Naive thymus-derived CD4-positive, alpha-beta T cell (primary cell): Measurements from ENCODE around the gene FRMD4B. TPM values are rescaled to one million over a fixed set of nuclear protein-coding genes. Genes with fewer than 3 reads are reported as not detected.

Experiments used
- ATAC-seq: fragments of 150-1000 bp; cut with Tn5 transposase; 2 replicates; pipeline ENCODE4 v1.10.0; 2021; ENCODE audit warnings: mild to moderate bottlenecking, moderate library complexity
- CTCF ChIA-PET: fragments of 350-600 bp; sonication (Branson Sonifier 250); formaldehyde crosslinking; loops from one replicate; lab custom pipeline; 2021; ENCODE audit warnings: antibody characterized with exemption; lab: Charles Lee
- POLR2A ChIA-PET: fragments of 350-600 bp; sonication (Branson Sonifier 250); formaldehyde crosslinking; loops from one replicate; lab custom pipeline; 2021; ENCODE audit warnings: antibody characterized with exemption, inconsistent platforms; lab: Charles Lee
- DNase-seq, 9 donors: peaks; one replicate each; pipeline versions ENCODE4 v3.0.0 to v3.0.0-alpha.2; 2020 to 2022; ENCODE audit warnings: mixed read lengths in 1 of 9
- H3K27ac ChIP-seq: one replicate; pipeline ENCODE4 v1.7.0; 2013; ENCODE audit warnings: mild to moderate bottlenecking, low read depth, low read length, moderate library complexity
- H3K27me3 ChIP-seq, 2 donors: one replicate each; pipeline ENCODE4 v1.7.0; 2013; ENCODE audit warnings: low read length in 2 of 2, mild to moderate bottlenecking in 2 of 2, moderate library complexity in 2 of 2; ENCODE audit not compliant: control insufficient read depth in 2 of 2, insufficient read depth in 2 of 2
- H3K36me3 ChIP-seq, 3 experiments: 1 replicate in 2 of 3; 2 replicates in 1 of 3; pipeline ENCODE4 v1.7.0; 2013; ENCODE audit warnings: low read length in 3 of 3, mild to moderate bottlenecking in 3 of 3, moderate library complexity in 1 of 3; ENCODE audit not compliant: insufficient read depth in 3 of 3, control insufficient read depth in 2 of 3
- H3K4me1 ChIP-seq, 2 donors: one replicate each; pipeline ENCODE4 v1.7.0; 2013; ENCODE audit warnings: low read length in 2 of 2, mild to moderate bottlenecking in 2 of 2, moderate library complexity in 1 of 2; ENCODE audit not compliant: control insufficient read depth in 2 of 2, insufficient read depth in 2 of 2
- H3K4me3 ChIP-seq: 2 replicates; pipeline ENCODE4 v1.7.0; 2013; ENCODE audit warnings: mild to moderate bottlenecking, low read length
- H3K9me3 ChIP-seq, 3 experiments: 1 replicate in 2 of 3; 2 replicates in 1 of 3; pipeline ENCODE4 v1.7.0; 2013; ENCODE audit warnings: low read length in 3 of 3; ENCODE audit not compliant: control insufficient read depth in 2 of 3
- H3K27ac Mint-ChIP-seq, 9 donors: one replicate each; pipeline ENCODE4 v1.8.0; 2020 to 2022; ENCODE audit warnings: mixed read lengths in 9 of 9, mild to moderate bottlenecking in 8 of 9, moderate library complexity in 5 of 9, inconsistent platforms in 2 of 9
- H3K27me3 Mint-ChIP-seq, 5 donors: one replicate each; pipeline ENCODE4 v1.8.0; 2021 to 2022; ENCODE audit warnings: mixed read lengths in 5 of 5, mild to moderate bottlenecking in 1 of 5
- H3K36me3 Mint-ChIP-seq, 5 donors: one replicate each; pipeline ENCODE4 v1.8.0; 2020 to 2022; ENCODE audit warnings: mixed read lengths in 5 of 5, mild to moderate bottlenecking in 3 of 5, inconsistent platforms in 1 of 5
- H3K4me1 Mint-ChIP-seq, 7 donors: one replicate each; pipeline ENCODE4 v1.8.0; 2020 to 2022; ENCODE audit warnings: mixed read lengths in 7 of 7, mild to moderate bottlenecking in 3 of 7, inconsistent platforms in 1 of 7
- H3K4me3 Mint-ChIP-seq, 10 donors: one replicate each; pipeline ENCODE4 v1.8.0; 2020 to 2022; ENCODE audit warnings: mild to moderate bottlenecking in 10 of 10, mixed read lengths in 10 of 10, moderate library complexity in 6 of 10, inconsistent platforms in 2 of 10
- H3K9me3 Mint-ChIP-seq, 11 donors: one replicate each; pipeline ENCODE4 v1.8.0; 2020 to 2022; ENCODE audit warnings: mixed read lengths in 11 of 11, mild to moderate bottlenecking in 4 of 11, inconsistent platforms in 1 of 11, moderate library complexity in 1 of 11
- intact Hi-C, 2 donors: fragments of 100-400 bp; cut with micrococcal nuclease; formaldehyde crosslinking; loops; one replicate each; pipeline ENCODE4 v1.15.1; 2023
- polyA plus RNA-seq, 2 donors: library from polyadenylated mRNA; unstranded; fragments of 300-500 nt; fragmentation: Illumina TruSeq; gene quantifications; one replicate each; pipeline ENCODE4 v1.2.3, GENCODE V29; 2021
- total RNA-seq, 6 experiments: library from RNA in 5 of 6; stranded (reverse) in 5 of 6; gene quantifications; 1 replicate in 5 of 6; 2 replicates in 1 of 6; pipeline ENCODE4 v1.2.3 and lab custom pipeline; 2021 to 2026

Gene FRMD4B
- total and polyA plus RNA-seq, 7 experiments from 2014 or later = 0.59 to 32.2 (median 5.6) TPM; not detected in 1

GRCh38 chr3:69200384-69201068 lies 185.4 kb downstream of the FRMD4B start:
- Histone ChIP-seq H3K36me3 (no peaks in the 10 kb centered on the region), H3K9me3 (no peaks in the 10 kb centered on the region), H3K4me1 (peaks cover 14 to 22% of the 10 kb centered on the region in 2 donors), H3K4me3 (peak overlapping the region; percentile 70), H3K27ac (no peak overlapping the region), H3K27me3 (no peaks in the 10 kb centered on the region)
- ChIA-PET CTCF (interaction anchor here (1.3 to 2.2 kb wide), 3 partner anchors 39 to 106 kb away, joined by 4 to 10 read pairs (median 5); partner anchors contain the start of gene LMOD3), POLR2A (interaction anchor here (1.3 kb wide), 2 partner anchors 16 to 119 kb away, joined by 3 read pairs; no protein-coding TSS in a partner anchor)
- Mint-ChIP-seq H3K9me3 (no peaks in the 10 kb centered on the region), H3K27ac (peak overlapping the region; percentile 7 to 93 (median 86)), H3K36me3 (peaks cover 0 to 27% (median under 1%) of the 10 kb centered on the region in 5 donors), H3K4me3 (peak overlapping the region; percentile 70 to 91 (median 86)), H3K27me3 (no peaks in the 10 kb centered on the region), H3K4me1 (peaks cover 13 to 71% (median 43%) of the 10 kb centered on the region in 7 donors)
- DNase-seq (peak in 2 of 9 donors; percentile 6 to 51), ATAC-seq (no peak)
- intact Hi-C loops = no loop called here

GRCh38 chr3:69199942-69200341 lies 185.9 kb downstream of the FRMD4B start:
- POLR2A ChIA-PET = interaction anchor here (0.6 to 1.3 kb wide), 3 partner anchors 17 to 119 kb away, joined by 3 read pairs; no protein-coding TSS in a partner anchor
- H3K9me3 ChIP-seq = no peaks in the 10 kb centered on the region
- no peaks in the 10 kb centered on the region for H3K27me3 Mint-ChIP-seq
- peaks cover 14 to 22% of the 10 kb centered on the region in 2 donors for H3K4me1 ChIP-seq
- peak overlapping the region; percentile 74 to 91 (median 88) for H3K4me3 Mint-ChIP-seq
- CTCF ChIA-PET = interaction anchor here (1.3 to 2.2 kb wide), 3 partner anchors 38 to 106 kb away, joined by 4 to 10 read pairs (median 5); partner anchors contain the start of gene LMOD3
- H3K4me3 ChIP-seq = peak overlapping the region; percentile 70
- no peaks in the 10 kb centered on the region for H3K27me3 ChIP-seq
- no peaks in the 10 kb centered on the region for H3K9me3 Mint-ChIP-seq
- ATAC-seq (no peak), DNase-seq (peak in 3 of 9 donors; percentile 3 to 13 (median 4))
- peak overlapping the region; percentile 62 for H3K27ac ChIP-seq
- H3K36me3 ChIP-seq = no peaks in the 10 kb centered on the region
- H3K27ac Mint-ChIP-seq = peak overlapping the region; percentile 78 to 93 (median 90)
- peaks cover 0 to 31% (median 4%) of the 10 kb centered on the region in 5 donors for H3K36me3 Mint-ChIP-seq
- H3K4me1 Mint-ChIP-seq = peaks cover 13 to 67% (median 43%) of the 10 kb centered on the region in 7 donors
- intact Hi-C loops = loop anchor here (1.0 to 5.0 kb wide), 10 partner anchors 12 to 147 kb away; partner anchors contain the start of gene TMF1 (in 1 of the 2)

- no peak overlapping the region for H3K27ac ChIP-seq
- H3K4me1 Mint-ChIP-seq = peaks cover 13 to 59% (median 43%) of the 10 kb centered on the region in 7 donors
These were observed 187.9 kb downstream of the FRMD4B start for GRCh38 chr3:69197922-69198530.

GRCh38 chr3:69197455-69197854 lies 188.4 kb downstream of the FRMD4B start:
- H3K4me3 ChIP-seq = no peak overlapping the region
- no peaks in the 10 kb centered on the region for H3K36me3 ChIP-seq
- ATAC-seq = no peak
- H3K27ac ChIP-seq = no peak overlapping the region
- ChIA-PET POLR2A (no interaction called here), CTCF (interaction anchor here (0.6 kb wide), 1 partner anchor 10 kb away, joined by 3 read pairs; no protein-coding TSS in a partner anchor)
- Mint-ChIP-seq H3K27ac (peak overlapping the region in 6 of 9 donors; percentile 7 to 91 (median 86)), H3K27me3 (no peaks in the 10 kb centered on the region), H3K36me3 (peaks cover 0 to 45% (median 17%) of the 10 kb centered on the region in 5 donors), H3K4me3 (peak overlapping the region in 2 of 10 donors; percentile 11 to 91), H3K9me3 (no peaks in the 10 kb centered on the region), H3K4me1 (peaks cover 13 to 55% (median 43%) of the 10 kb centered on the region in 7 donors)
- DNase-seq = no peak
- peaks cover 14 to 22% of the 10 kb centered on the region in 2 donors for H3K4me1 ChIP-seq
- intact Hi-C loops = loop anchor here (5.0 kb wide), 3 partner anchors 35 to 100 kb away; no protein-coding TSS in a partner anchor
- no peaks in the 10 kb centered on the region for H3K9me3 ChIP-seq
- no peaks in the 10 kb centered on the region for H3K27me3 ChIP-seq

More at GRCh38 chr3:69197922-69198530, 187.9 kb downstream of the FRMD4B start:
- H3K36me3 Mint-ChIP-seq = peaks cover 0 to 45% (median 17%) of the 10 kb centered on the region in 5 donors
- no peaks in the 10 kb centered on the region for H3K27me3 ChIP-seq
- H3K27ac Mint-ChIP-seq = peak overlapping the region in 8 of 9 donors; percentile 5 to 91 (median 85)
- H3K9me3 Mint-ChIP-seq = no peaks in the 10 kb centered on the region
- H3K4me3 ChIP-seq = peak overlapping the region; percentile 70
- no peaks in the 10 kb centered on the region for H3K9me3 ChIP-seq
- DNase-seq (peak in 7 of 9 donors; percentile 22 to 61 (median 38)), ATAC-seq (peak; percentile 79)
- no peaks in the 10 kb centered on the region for H3K27me3 Mint-ChIP-seq
- peaks cover 14 to 22% of the 10 kb centered on the region in 2 donors for H3K4me1 ChIP-seq
- CTCF ChIA-PET = interaction anchor here (0.6 to 0.9 kb wide), 2 partner anchors 10 to 108 kb away, joined by 3 to 5 read pairs; no protein-coding TSS in a partner anchor
- POLR2A ChIA-PET = no interaction called here
- H3K36me3 ChIP-seq = no peaks in the 10 kb centered on the region
- intact Hi-C loops = loop anchor here (1.0 to 5.0 kb wide), 9 partner anchors 36 to 145 kb away; partner anchors contain the start of gene TMF1 (in 1 of the 2)
- H3K4me3 Mint-ChIP-seq = peak overlapping the region; percentile 41 to 91 (median 86)

- POLR2A ChIA-PET = no interaction called here
These were observed 189.0 kb downstream of the FRMD4B start for GRCh38 chr3:69196876-69197275.

More at GRCh38 chr3:69196876-69197275, 189.0 kb downstream of the FRMD4B start:
- H3K36me3 ChIP-seq = no peaks in the 10 kb centered on the region
- Mint-ChIP-seq H3K27me3 (no peaks in the 10 kb centered on the region), H3K36me3 (peaks cover 0 to 49% (median 17%) of the 10 kb centered on the region in 5 donors), H3K27ac (peak overlapping the region in 4 of 9 donors; percentile 16 to 86 (median 44)), H3K9me3 (no peaks in the 10 kb centered on the region), H3K4me1 (peaks cover 13 to 56% (median 43%) of the 10 kb centered on the region in 7 donors), H3K4me3 (peak overlapping the region in 3 of 10 donors; percentile 11 to 91 (median 17))
- intact Hi-C loops = loop anchor here (5.0 kb wide), 3 partner anchors 35 to 100 kb away; no protein-coding TSS in a partner anchor
- ATAC-seq = no peak
- DNase-seq = no peak
- H3K9me3 ChIP-seq = no peaks in the 10 kb centered on the region
- no peaks in the 10 kb centered on the region for H3K27me3 ChIP-seq
- H3K27ac ChIP-seq = no peak overlapping the region
- H3K4me1 ChIP-seq = peaks cover 14 to 22% of the 10 kb centered on the region in 2 donors
- no peak overlapping the region for H3K4me3 ChIP-seq
- CTCF ChIA-PET = no interaction called here
